Hematopoietic multipotent progenitor cell (in vitro differentiated cells): ENCODE data around the gene ZNF768. TPM values are rescaled to one million over a fixed set of nuclear protein-coding genes. Genes with fewer than 3 reads are reported as not detected.

ENCODE experiments used
- DNase-seq, 3 donors: peaks; one replicate each; pipeline ENCODE4 v3.0.0-alpha.2; 2011 to 2015; ENCODE audit warnings: low read depth in 2 of 3, low spot score in 2 of 3
- total RNA-seq: library from RNA; depleted of rRNA; stranded (reverse); fragments of >200 nt; gene quantifications from one replicate; pipeline ENCODE4 v1.2.3, GENCODE V29; 2012

Gene ZNF768
- total RNA-seq, result 49.3 TPM

GRCh38 chr16:30526137-30526822 lies at the start of gene ZNF768:
TSS of gene ZNF768 (minus strand) at chr16:30526566. CDS start at chr16:30526413, 153 bp downstream.
- DNase-seq, result peak in 2 of 3 donors; percentile 48 to 62

GRCh38 chr16:30574678-30575077 lies 48.3 kb upstream of the ZNF768 start:
- no peak for DNase-seq

- peak; percentile 77 to 100 (median 98) for DNase-seq
These were observed 45.3 kb upstream of the ZNF768 start, which contains the start of gene ZNF688 for GRCh38 chr16:30571445-30572322. TSS of gene ZNF688 (minus strand) at chr16:30571714. CDS start at chr16:30571629, 85 bp downstream.

DNA sequence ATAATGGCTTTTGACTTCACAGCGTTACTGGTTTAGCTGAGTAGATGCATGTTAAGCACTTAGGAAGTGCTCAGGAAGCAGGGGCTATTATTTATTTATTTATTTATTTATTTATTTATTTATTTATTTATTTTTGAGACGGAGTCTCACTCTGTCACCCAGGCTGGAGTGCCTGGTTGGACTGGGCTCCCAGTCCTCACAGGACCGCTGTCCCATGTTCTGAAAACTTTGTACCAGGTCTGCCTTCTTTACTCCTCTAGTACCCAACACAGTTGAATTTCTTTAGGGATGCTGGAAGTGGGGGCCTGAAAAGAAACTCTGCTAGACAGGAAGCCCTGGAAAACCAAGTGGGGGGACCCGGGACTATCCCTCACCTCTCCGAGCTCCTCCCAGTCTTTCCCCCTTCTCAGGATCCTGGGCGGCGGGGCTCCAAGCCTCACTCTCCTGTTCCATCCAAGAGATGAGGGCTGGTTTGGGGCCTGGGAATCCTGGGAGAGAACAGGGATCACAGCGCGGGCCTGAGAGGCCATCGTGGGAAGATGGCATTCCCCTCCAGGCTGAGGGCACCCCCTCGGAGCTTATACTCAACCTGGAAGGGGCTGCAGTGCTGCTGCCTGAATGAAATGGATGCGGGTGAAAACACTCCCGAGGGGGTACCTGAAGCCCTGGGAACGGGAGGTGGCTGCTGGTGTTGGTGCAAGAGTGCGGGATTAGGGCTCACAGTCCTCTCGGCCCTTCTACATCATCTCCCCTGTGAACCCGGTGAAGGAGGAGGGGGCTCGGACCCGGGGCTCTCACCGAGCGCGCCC lies 44.5 kb upstream of the ZNF768 start:
- no peak for DNase-seq

- DNase-seq, result no peak
These were observed 43.6 kb upstream of the ZNF768 start for GRCh38 chr16:30569746-30570635.

- DNase-seq, result no peak
These were observed 42.9 kb upstream of the ZNF768 start for GRCh38 chr16:30569281-30569680.

DNA sequence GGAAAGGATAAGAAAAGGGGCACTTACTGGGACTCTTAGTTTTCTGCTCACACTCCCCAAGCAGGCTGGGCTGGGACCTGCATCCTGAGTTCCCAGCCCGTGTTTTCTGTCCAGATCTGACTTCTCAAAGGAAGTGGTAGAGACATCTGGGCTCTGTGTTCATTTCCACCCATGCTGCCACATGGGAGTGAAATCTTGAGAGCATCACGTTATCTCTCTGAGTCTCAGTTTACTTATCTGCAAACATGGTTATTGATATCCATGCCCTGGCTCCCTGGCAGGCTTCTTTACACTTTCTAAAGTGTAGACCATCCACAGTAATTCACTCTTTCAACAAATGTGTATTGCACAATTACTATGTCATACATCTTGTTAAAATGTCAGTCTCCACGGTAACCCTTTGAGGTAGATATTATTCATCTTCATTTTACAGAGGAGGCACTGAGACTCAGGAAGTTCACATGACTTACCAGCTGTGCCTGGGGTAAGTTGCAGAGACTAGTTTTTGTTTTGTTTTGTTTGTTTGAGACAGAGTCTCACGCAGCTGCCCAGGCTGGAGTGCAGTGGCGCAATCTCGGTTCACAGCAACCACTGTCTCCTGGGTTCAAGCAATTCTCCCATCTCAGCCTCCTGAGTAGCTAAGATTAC lies 41.7 kb upstream of the ZNF768 start:
- DNase-seq, result peak in 2 of 3 donors; percentile 69 to 85

DNA sequence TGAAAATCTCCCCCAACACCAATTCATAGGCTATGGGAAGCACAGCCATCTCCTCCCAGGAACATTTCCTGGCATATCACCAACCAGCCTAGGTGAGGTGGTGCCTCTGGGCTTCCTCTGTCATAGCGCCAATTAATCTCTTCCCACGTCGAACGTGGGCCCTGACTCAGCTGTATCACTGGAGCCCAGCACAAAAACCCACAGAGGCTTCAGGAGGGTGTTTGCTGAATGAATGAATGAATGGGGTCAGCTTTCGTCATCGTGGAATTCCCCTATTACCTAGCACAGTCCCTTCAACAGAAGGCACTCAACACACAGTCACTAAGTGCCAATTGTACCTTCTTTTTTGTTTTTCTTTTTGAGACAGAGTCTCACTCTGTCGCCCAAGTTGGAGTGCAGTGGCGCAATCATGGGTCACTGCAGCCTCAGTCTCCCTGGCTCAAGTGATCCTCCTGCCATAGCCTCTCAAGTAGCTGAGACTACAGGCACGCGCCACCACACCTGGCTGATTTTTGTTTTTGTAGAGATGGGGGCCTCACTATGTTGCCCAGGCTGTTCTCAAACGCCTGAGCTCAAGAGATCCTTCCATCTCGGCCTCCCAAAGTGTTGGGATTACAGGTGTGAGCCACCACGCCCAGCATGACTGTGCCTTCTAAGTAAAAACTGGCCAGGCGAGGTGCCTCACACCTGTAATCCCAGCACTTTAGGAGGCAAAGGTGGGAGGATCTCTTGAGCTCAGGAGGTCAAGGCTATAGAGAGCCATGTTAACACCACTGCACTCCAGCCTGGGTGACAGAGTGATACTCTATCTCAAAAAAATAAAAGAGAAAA lies 41.0 kb upstream of the ZNF768 start:
- DNase-seq, result peak in 1 of 3 donors; percentile 36

- DNase-seq, result no peak
These were observed 40.2 kb upstream of the ZNF768 start for GRCh38 chr16:30566531-30566930.

DNA sequence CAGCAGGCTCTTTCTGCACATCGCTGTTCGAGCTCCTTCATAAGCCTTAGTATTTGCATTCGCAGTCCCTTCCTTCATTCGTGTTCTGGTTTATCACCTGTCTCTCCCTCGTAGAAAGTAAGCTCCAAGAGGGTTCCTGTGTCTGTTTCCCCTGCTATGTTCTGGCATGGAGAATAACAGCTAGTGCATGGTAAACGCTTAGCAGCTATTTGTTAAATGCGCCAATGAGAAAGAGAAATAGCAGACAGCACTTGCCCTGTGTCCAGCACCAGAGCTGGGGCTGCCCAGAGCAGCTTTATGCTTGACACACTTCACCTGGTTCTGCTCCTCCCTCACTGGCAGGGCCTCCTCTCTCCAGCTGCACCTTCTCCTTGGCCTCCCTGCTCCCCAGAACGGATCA lies 39.6 kb upstream of the ZNF768 start:
- DNase-seq, result no peak

- no peak for DNase-seq
These were observed 39.2 kb upstream of the ZNF768 start for GRCh38 chr16:30565526-30565925.

DNA sequence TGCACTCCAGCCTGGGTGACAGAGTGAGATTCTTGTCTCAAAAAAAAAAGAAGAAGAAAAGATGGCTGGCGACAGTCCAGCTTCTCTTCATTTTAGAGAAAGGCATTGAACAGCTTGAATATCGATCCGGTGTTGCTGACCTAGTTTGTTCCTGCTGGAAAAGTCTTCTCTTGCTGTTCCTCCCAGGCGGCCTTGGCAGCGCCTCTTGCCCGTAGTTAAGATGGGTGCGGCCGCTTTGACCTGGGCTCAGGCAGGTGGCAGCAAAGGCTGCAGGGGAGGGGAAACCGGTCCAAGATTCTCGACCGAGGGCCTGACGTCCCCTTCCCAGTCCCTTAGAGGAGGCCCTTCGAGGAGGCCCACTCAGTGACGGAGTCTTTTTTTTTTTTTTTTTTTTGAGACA lies 35.7 kb upstream of the ZNF768 start:
- no peak for DNase-seq

DNA sequence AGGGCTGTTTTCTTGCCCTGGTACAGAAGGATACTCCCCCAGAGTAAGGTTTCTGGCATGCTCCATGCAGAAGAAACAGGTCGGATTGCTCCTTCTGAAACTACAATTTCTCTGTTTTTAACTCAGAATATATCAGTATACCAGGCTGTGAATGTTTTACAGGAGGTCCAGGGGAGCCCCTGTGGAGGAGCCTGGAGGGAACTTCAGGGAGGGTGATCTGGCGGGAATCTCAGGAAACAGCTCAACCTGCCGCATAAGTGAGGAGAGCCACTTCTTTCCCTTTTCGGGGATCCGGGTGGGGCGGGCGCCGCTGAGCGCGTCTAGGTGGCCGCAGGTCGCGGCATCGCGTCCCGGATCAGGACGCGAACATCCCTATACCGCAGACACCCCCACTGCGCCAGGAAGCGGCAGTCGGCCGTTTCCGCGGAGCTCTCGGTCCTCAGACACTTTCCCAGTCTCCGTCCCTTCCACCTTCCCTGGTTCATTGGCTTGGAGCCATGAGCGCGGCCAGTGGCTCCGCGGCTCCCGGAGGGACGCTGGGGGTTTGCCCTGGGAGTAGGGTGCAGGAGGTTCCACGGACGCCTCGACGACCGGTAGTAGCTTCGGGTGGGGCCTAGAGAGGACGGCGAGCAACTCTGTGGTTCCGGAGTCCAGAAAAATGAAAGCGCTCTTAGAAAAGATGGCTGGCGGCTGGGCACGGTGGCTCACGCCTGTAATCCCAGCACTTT lies 34.9 kb upstream of the ZNF768 start:
- peak in 1 of 3 donors; percentile 39 for DNase-seq

GRCh38 chr16:30559690-30560089 lies 33.3 kb upstream of the ZNF768 start:
- DNase-seq, result no peak

DNA sequence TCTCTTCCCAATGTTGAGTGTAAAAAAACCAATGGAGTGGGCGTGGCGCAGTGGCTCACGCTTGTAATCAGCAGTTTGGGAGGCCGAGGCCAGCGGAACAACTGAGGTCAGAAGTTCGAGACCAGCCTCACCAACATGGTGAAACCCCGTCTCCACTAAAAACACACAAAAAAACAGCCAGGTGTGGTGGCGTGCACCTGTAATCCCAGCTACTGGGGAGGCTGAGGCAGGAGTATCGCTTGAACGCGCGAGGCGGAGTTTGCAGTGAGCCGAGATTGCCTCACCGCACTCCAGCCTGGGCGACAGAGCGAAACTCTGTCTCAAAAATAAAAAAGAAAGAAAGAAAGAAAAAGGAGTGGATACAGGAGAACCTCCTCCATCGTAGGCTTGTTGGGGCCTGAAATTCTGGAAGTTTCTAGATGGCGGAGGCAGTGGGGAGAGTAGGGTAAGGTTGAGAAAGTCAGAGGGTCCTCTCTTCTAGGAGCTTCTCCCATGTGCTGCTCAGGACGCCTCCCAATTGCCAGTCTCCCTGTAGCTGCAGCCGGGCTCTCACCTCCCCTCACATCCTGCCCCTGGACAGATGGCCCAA lies 32.5 kb upstream of the ZNF768 start:
- no peak for DNase-seq

- peak; percentile 87 to 98 (median 98) for DNase-seq
These were observed 31.8 kb upstream of the ZNF768 start, which contains the start of gene ZNF764 for GRCh38 chr16:30557957-30558788. TSS of gene ZNF764 (minus strand) at chr16:30558374. CDS start at chr16:30558182, 192 bp downstream.

DNA sequence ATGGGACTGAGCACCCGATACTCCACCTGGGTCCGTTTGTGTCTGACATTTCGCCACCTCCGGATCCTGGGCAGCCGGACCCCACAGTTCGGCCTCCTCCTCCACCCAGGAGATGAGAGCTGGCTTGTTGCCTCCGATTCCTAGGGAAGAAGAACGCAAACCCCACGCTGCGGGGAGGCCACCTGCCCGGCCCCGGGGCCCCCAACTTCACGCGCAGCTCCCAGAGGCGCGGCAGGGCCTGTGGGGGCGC lies 31.3 kb upstream of the ZNF768 start:
- DNase-seq, result no peak
